IPS-NIHi7 (cell line): ENCODE measurements around the gene ERBB4.

Source experiments
- DNase-seq: peaks from one replicate; pipeline ENCODE4 v3.0.0; 2012; ENCODE audit warnings: mixed read lengths; ENCODE audit errors: extremely low spot score

ERBB4 gene

DNA sequence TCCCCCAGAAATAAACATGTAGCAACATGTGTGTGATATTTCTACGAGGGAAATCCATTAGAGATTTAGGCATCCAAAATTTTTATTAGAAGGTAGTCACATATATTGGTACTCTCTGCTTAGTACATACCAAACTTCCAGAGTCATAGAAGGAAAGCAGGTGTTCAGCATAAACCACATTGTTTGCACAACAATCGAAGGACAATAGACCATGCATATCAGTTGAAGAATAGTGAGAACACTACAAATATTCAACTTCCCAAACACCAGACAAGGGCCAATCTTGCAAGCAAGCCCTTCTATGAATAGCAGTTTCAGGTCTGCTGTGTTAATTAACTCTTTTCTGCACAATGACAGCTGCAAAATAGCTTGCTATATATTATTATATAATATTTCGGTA, 702.2 kb downstream of the ERBB4 start:
- DNase-seq, result no peak

DNA sequence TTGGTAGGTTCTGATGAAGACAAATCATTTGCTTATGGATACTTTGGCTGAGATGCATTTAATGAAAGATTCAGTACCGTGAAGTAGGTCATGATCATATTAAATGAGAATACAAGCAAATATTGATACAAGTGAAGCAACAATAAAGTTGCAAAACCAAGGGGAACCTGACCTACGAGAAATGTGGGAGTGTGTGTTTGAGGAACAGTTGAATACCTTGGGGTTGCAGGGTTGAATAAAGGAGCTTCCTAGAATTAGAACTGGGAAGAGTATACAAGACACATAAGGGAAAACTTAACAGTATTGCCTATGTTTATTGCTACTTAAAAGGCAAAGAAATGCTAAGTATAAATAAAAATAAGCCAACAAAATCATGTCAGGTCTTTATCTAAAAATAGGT, 702.9 kb downstream of the ERBB4 start:
- no peak for DNase-seq

GRCh38 chr2:211833582-211834279, 704.9 kb downstream of the ERBB4 start:
- no peak for DNase-seq

DNA sequence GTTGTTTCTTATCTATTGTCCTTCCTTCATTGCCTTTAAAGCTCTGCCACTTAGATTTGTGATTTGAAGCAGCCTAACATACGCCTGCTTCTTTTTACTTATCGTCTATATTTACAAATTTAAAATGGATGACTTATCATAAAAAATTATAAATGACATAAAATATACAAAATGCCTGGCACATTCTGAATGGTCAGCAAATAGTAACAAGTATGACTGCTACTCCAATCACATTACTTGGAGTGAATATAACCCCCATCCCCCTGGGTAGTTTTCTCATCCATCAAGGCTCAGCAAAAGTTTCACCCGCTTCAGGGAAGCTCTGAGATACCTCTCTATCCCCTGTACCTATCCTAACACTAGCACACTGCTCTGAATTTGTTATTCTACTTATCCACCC, 708.9 kb downstream of the ERBB4 start:
- no peak for DNase-seq

DNA sequence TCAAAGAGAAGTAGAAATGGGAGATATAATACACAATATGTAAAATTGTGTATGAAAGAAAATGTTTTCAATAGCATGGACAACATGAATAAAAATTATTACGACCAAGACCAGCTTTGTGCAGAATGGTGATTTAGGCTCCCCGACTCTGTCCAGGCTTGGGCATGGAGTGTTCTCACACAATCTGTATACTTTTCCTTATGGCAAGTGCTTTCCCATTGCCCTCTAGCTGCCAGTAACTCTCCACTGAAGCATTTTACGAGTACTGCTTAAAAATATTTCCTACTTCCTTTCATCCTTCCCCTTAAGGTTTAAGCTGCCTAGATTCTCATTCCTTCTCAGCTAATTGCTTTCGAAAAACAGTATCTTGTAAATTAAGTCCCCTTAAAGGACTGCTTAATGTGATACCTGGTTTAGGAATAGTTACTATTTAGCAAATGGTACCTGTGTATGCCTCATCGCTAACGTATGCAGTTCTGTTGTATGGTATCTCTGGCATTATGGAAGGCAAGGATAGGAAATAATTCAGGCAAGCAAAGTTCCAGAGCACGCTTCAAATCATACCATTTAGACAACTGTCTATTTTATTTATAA, 714.6 kb downstream of the ERBB4 start:
- no peak for DNase-seq

DNA sequence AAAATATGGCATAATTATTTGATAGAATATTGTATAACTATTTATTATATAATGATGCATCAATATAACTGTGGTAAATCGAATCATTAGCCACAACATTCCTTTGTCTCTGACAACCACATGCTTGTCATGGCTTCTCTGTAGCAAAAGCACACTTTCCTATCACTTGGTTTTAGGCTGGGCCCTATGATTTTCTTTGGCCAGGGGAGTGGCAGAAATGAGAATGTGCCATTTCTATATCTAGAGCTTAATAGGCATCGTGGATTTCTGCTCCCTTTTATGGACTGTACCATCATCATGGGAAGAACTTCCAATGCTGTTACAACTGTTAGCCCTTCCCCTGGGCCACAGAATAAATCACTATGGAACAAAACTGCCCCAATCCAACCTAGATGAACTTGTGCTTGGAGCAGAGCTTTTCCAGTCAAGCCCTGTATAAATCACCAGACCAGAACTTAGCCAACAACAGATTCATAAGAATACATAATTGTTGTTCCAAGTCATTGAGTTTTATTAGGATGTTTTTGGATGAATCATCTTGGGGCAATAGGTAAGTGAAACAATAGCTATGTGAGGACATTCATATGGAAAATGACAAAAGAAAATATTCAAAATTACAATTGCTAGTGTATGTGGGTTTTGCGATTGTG, 715.8 kb downstream of the ERBB4 start:
- no peak for DNase-seq

DNA sequence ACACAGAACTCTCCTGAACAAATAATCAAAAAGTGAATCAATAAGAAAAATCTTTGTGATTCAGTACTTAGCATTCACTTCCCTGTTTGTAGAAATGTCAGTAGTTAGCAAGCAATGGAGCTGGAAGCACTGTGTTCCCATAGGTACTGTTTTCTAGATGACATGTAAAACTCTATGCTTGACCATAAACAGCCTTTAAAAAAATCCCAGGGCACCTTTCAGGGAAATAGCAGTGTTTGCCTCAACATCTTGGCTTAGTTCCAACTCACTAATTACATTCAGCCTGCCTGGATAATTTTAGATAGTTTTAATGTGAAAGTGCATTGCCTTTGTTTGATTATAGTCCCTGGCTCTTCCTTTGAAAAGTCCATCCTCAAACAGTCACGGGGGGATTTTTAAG, 721.8 kb downstream of the ERBB4 start:
- no peak for DNase-seq

DNA sequence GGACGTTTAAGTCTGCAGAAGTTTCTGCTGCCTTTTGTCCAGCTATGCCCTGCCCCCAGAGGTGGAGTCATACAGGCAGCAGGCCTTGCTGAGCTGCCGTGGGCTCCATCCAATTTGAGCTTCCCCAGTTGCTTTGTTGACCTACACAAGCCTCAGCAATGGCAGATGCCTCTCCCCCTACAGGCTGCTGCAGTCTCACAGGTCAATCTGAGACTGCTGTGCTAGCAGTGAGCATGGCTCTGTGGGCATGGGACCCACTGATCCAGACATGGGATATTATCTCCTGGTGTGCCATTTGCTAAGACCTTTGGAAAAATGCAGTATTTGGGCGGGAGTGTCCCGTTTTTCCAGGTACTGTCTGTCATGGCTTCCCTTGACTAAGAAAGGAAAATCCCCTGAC, 726.0 kb downstream of the ERBB4 start:
- DNase-seq, result no peak

- DNase-seq, result no peak
These were observed 735.9 kb downstream of the ERBB4 start for GRCh38 chr2:211802666-211803065.

DNA sequence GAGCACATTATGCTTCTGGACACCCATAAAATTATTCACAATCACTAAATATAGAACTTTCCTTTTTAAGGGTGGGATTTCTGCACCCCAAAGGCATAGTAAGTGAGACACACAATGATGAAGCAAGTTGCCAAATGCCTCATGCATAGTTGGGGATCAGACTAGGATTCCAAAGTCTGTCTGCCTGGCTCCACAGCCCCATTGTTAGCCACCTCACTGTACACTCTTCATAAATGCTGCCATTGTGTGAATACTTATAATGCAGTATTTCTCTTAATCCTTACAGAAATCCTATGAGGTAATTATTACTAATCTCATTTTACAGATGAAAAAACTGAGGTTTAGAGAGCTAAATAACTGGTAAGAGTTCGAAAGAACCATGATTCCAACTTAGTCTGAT, 738.6 kb downstream of the ERBB4 start:
- DNase-seq, result no peak

- DNase-seq, result no peak
These were observed 739.7 kb downstream of the ERBB4 start for GRCh38 chr2:211798868-211799267.

GRCh38 chr2:211793690-211794089, 744.9 kb downstream of the ERBB4 start:
- no peak for DNase-seq

DNA sequence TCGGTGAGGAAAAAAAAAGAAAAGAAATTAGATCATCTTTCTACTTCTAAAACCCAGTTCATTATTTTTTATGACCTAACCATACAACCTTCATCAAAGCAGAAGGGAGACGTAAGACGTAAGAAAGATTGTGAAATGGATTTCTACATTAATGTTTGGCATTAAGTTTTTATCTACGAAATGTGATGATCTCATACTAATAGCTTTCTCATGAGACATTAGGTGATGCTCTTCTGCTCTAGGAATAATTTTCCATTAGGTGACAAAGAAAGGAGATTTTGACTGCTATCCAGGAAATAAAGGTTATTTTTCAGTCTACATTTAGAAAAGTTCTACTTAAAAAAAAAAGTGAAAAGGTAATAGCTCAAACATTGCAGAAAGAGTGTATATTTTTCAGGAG, 748.6 kb downstream of the ERBB4 start:
- no peak for DNase-seq

GRCh38 chr2:211766689-211767088, 771.9 kb downstream of the ERBB4 start:
- DNase-seq, result peak; percentile 35

DNA sequence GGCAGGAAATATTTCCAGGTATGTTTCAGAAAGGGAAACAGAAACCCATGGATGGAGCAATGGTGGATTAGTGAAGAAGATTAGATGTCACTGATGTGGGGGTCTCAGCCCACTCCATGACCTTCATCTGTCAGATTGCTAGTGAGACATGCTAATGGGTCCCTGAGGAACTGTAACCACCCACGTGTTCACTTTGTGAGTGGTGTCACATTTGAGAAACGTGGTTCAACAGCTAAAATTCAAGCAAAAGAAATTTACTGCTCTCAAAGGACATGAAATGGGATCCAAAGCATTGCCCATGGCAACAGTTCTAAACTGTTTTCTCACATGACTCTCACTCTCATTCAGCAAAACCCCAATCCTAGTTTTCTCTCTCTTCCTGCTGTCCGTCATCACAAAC, 776.1 kb downstream of the ERBB4 start:
- DNase-seq, result no peak

GRCh38 chr2:211760103-211760502, 778.5 kb downstream of the ERBB4 start:
- DNase-seq, result no peak

DNA sequence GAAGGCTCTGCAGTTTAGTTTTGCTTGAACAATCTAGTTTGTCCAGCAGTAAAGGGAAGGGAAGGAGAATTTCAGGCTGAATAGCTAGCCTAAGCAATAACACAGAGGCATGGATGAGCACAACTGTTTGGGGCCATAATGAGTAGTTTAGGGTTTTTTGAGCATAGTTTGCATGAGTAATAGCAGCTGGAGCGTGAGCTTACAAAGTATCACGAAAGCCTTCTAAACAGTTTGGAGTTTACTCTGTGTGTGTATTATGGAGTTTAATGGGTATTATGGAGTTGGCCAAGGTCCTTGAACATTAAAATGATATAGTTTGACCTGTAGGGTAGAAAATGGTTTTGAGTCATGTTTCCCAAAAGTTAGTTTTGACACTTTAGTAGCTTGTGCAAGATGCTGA, 782.3 kb downstream of the ERBB4 start:
- DNase-seq, result no peak

- no peak for DNase-seq
These were observed 783.4 kb downstream of the ERBB4 start for GRCh38 chr2:211755187-211755586.

GRCh38 chr2:211751848-211752247, 786.8 kb downstream of the ERBB4 start:
- DNase-seq, result no peak

GRCh38 chr2:211748339-211748738, 790.3 kb downstream of the ERBB4 start:
- peak; percentile 12 for DNase-seq

- DNase-seq, result peak; percentile 72
These were observed 793.1 kb downstream of the ERBB4 start for GRCh38 chr2:211745295-211746097.

- no peak for DNase-seq
These were observed 794.2 kb downstream of the ERBB4 start for GRCh38 chr2:211744379-211744778.
